ENCODE measurements around the gene CRACR2B.

Gene CRACR2B

GRCh38 chr11:827897-828192, at the start of gene CRACR2B:
Gene CRACR2B, plus strand, starts transcription at chr11:827919. Its CDS starts 689 bp downstream, at chr11:828608.
- DNase-seq, result no peak

- no peak for DNase-seq
Observed at GRCh38 chr11:778976-779954, 48.5 kb upstream of the CRACR2B start.

GRCh38 chr11:779955-780532, 47.7 kb upstream of the CRACR2B start:
- DNase-seq, result no peak

- DNase-seq, result no peak
Observed at GRCh38 chr11:782264-783174, 45.2 kb upstream of the CRACR2B start.

DNA sequence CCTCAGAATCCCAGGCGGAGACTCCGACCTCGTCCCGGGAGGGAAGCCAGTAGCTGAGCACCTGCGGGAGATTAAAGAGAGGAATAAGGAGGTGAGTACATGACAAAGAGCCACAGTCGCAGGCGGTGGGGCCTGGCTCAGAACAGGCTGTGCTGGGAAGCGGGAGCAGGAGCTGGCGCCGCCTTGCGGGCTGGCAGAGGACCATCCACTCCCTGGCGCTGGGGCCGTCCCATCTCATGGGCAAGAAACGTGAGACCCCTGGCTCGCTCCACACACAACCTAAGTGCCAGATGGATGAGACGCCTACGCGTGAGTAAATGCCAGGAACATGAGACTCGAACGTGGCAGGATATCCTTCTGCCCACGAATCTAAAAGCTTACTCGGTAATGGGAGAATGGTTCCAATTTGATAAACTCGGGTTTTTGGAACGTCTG, 44.1 kb upstream of the CRACR2B start:
- peak; percentile 95 for DNase-seq

DNA sequence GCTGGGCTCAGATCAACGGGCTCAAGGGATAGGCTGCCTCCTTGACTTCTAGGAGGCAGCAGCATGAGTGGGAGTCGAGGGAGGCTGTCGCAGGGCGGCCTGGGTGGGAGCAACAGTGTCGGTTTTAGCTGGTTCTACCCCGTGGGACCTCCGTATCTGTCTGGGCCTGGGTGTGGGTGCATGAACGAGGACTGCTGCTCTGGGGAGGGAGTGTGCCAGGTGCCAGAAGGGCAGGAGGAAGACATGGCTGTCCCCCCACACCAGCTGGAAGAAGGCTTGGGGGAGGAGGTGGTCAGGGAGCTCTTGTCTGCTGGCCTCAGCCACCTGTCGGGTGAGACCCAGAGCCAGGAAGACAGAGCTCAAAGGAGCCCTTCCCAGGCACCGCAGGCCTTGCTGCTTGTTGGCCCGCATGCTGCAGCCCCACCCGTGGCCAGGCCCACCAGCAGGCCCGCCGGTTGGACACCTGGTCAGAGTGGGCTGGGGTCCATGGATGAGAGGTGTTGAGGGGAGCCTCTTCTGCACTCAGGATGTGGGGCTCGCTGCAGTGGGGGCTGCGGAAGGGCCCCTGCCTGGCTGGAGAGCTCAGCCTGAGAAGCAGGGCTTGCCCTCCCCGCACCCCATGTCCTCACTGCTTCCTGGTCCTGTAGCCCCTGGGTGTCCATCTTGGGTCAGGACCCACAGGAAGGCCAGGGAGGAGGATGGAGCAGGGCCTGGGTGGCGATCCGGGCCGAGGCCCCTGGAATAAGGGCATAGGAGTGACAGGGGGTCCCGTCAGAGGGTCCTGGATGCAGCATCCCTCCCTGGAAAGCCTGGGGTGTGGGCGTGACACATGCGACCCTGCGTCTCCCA, 41.3 kb upstream of the CRACR2B start:
- DNase-seq, result peak; percentile 43

- no peak for DNase-seq
Observed at GRCh38 chr11:787084-787675, 40.5 kb upstream of the CRACR2B start.

- DNase-seq, result no peak
Observed at GRCh38 chr11:788009-788640, 39.6 kb upstream of the CRACR2B start.

- no peak for DNase-seq
Observed at GRCh38 chr11:788953-789940, 38.5 kb upstream of the CRACR2B start.

- no peak for DNase-seq
Observed at GRCh38 chr11:789943-790342, 37.8 kb upstream of the CRACR2B start, which contains the start of gene CEND1. Gene CEND1, minus strand, starts transcription at chr11:790090. Its CDS starts 1,514 bp downstream, at chr11:788576.

GRCh38 chr11:790721-791564, 36.8 kb upstream of the CRACR2B start:
- DNase-seq, result peak; percentile 40

DNA sequence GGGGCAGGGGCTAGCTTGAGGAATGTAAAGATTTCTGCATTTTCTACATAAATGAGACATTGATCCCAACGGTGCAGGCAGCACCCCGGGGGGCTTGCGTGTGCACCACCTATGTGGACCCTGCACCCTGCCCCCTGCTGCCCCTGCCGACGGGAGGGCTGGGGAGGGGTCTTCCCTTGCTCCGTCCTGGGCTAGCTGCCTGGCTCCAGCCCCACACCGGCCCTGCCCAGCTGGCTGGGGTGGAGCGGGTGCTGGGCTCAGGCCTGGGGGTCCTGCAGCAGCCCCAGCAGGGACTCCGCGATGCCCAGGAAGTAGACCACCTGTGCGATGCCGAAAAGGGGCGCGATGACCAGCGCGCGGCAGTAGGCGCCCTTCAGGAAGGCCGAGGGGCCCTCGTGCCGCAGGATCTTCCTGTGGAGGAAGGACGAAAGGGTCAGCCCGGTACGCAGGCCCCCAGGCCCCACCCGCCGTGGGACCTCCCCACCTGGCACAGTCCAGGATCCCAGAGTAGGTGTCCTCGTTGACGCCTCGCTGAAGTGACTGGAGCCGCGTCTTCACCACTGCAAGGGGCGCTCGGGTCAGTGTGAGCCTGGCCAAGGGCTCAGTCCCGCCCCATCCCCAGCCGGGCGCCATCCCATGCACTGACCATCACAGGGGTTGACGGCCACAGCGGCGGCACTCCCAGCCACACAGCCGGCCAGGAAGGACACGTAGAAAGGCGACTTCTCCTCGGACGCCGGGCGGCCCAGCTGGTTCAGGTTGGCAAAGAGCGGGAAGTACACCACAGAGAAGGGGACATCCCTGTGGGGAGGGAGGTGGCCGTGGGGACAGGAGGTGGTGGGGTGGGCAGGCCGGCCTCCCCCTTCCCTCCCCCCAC, 35.8 kb upstream of the CRACR2B start:
- DNase-seq, result no peak

DNA sequence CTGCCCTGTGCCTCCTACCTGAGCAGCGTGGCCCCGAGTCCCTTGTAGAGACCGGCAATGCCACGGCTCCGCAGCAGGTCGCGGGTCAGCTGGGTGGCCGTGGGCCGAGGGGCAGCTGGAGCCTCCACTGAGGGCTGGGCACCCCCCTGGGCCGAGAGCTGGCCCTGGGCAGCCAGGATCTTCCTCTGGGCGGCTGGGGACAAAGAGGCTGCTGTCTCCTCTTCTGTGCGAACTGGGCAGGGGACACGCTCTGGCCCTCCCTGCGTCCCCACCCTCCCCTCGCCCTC, 35.2 kb upstream of the CRACR2B start:
- no peak for DNase-seq

GRCh38 chr11:792873-793272, 34.8 kb upstream of the CRACR2B start:
- no peak for DNase-seq

DNA sequence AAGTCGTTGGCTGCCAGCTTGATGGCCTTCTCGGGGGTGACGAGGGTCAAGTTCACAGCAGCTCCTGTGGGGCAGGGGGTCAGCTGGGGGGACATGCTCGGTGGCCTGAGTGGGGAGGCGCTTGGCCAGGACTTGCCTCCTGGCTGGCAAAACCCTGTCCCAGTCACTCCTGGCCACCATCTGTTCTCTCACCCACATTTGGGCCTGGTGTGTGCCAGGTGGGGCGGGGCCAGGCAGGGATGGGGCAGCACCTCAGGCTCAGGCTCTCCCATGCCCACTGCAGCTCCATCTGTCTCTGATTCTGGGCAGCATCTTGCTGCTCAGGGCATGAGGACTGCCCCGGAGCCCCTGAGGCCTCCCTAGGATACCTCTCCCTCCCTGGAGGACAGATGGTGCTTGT, 34.2 kb upstream of the CRACR2B start:
- peak; percentile 77 for DNase-seq

DNA sequence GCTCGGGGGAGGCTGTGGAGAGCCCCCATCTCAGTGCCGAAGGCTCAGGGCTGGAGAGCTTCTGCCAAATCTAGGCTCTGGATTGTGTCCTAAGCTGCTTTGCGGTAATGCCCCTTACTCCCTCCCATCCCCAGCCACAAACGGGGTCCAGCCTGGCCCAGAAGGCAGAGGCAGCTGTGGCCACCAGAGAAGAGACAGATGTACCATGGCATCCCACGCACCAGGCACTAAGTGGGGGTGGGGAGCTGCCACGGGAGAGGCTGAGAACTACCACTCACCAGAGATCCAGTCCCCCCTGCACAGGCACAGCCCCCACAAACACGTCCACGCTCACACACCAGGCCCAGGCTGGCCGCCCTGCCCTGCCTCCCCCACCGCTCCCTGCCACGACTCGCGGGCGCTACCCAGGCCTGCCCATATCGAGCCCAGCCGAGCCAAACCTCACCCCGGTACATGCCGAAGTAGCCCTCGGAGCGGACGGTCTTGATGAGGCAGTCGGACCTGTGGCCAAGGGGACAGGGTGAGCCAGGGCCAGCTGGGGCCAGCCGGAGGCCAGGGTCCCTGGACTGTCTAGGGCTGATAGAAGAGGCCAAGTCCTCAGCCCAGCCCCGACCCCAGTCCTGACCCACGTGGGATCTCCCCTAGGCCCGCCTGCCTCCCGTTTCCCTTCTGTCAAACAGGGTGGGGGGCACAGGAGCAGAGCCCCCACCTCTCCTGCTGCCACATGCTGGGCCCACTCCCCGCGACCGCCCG, 33.5 kb upstream of the CRACR2B start:
- no peak for DNase-seq

All from DMS 273 treated with DMSO at 0.1 percent for 48 hours (cell line).